Measurements from ENCODE around the gene KCNC3.

GRCh38 chr19:50269653-50270052 is 59.5 kb downstream of the KCNC3 start:
- TF ChIP-seq CTCF (conservative IDR thresholded peaks at IDR 0.05) (no peak), ZFX (IDR thresholded peaks at IDR 0.05) (no peak)
